Measurements from ENCODE around the gene MAGEF1. TPM values are rescaled to one million over a fixed set of nuclear protein-coding genes. Genes with fewer than 3 reads are reported as not detected.

The MAGEF1 gene
- total and polyA plus RNA-seq, 10 of the 15 experiments (the other 5 are each of a cell fraction or from before 2014, with no cell fraction given), result 2.3 to 62.2 (median 27.1) TPM

DNA sequence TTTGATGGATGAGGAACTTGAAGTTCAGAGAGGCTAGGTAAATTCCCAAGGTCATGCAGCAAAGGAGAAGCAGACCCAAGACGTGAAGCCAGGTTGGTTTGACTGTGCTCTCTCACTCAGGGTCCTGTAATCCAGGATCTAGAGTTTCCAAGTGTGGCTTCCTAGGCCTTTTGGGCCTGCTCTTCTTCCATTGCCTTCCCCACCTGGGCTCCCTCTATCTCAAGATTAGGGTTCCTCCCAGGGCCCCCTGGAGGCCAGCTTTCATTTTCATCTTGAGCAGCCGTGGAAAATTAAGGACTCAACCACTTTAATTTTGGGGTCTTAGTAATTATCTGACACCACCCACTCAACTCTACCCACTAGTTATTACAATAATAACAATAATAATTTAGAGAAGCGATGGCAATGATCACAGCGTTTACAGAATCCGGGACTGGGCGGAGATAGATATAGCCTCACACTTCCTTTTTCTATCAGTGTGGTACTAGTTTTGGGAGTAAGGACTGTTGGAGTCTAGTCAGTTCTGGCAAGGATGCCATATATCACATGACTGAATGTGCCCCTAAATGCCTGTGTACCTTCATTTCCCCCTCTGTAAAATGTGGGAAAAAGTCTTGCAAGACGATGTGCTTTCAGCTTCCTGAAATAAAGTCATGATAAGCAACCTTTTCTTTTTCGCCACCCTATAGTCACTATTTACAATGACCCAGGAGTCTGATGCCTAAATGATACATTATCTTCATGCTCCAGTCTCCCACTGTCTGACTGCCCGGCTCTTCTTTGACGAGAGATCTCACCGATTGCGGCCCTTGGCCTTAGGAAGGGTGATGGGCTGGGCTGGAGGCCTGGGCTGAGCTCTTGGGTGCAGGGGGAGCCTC, 30.2 kb upstream of the MAGEF1 start:
- H3K79me2 ChIP-seq (ENCODE audit: control insufficient read depth, insufficient read depth, low read length), result no peaks in the 10 kb centered on the region
- H3K4me3 ChIP-seq, result no peak overlapping the region
- intact Hi-C loops (cut with micrococcal nuclease; ENCODE audit: unreplicated experiment), result no loop called here
- no peaks in the 10 kb centered on the region for H3K9me3 ChIP-seq (replicated peaks; ENCODE audit: control insufficient read depth, insufficient read depth, low read length)
- no peak for ATAC-seq
- no peak for DNase-seq (ENCODE audit: low read depth, low spot score)
- no peaks in the 10 kb centered on the region for H3K36me3 ChIP-seq (ENCODE audit: control insufficient read depth in 2 of 2, insufficient read depth in 2 of 2, low read length in 1 of 2)
- no peaks in the 10 kb centered on the region for H4K20me1 ChIP-seq (ENCODE audit: control insufficient read depth, insufficient read depth)
- no peak overlapping the region for H2AFZ ChIP-seq (ENCODE audit: control insufficient read depth, low read depth, low read length)
- CTCF ChIA-PET, result interaction anchor here (0.6 to 2.3 kb wide), 7 partner anchors 12 to 181 kb away, joined by 3 to 8 read pairs (median 3); partner anchors contain the start of gene EPHB3
- RAD21 ChIA-PET (ENCODE audit: unreplicated experiment), result no interaction called here
- no peaks in the 10 kb centered on the region for H3K4me1 ChIP-seq (ENCODE audit: control insufficient read depth, insufficient read depth, low read length)
- H3K27me3 ChIP-seq (replicated peaks in 1 of 2; ENCODE audit: control insufficient read depth in 2 of 2, insufficient read depth in 2 of 2, low read length in 1 of 2), result peaks cover 0 to 3% of the 10 kb centered on the region in 2 experiments; a peak in 1 of 4 replicates
- no TSS peak for BruUV-seq (replicated peaks)
- WGBS (ENCODE audit: insufficient coverage, insufficient replicate concordance, low lambda C conversion rate, missing lambda C conversion rate), result 61% methylated on average over 12 of the region's 12 CpGs
- H3K27ac ChIP-seq (ENCODE audit: control insufficient read depth, insufficient read depth), result no peak overlapping the region
- SMC1A ChIA-PET (ENCODE audit: uncharacterized antibody, unreplicated experiment), result interaction anchor here (0.6 to 2.2 kb wide), 2 partner anchors 10 to 36 kb away, joined by 3 to 8 read pairs; no protein-coding TSS in a partner anchor
- no peak overlapping the region for H3K4me2 ChIP-seq (ENCODE audit: control insufficient read depth, insufficient read depth)
- H3K9ac ChIP-seq (ENCODE audit: control insufficient read depth, insufficient read depth, low read length), result no peak overlapping the region
- FAIRE-seq, result no peak
- POLR2A ChIA-PET, result no interaction called here
- in situ Hi-C loops (cut with MboI), result no loop called here
- TF ChIP-seq SMAD1 (IDR thresholded peaks at IDR 0.05; ENCODE audit: low read depth, partially characterized antibody) (no peak), NFYB (IDR thresholded peaks at IDR 0.05; ENCODE audit: insufficient read depth, low read depth, low read length) (no peak), ESRRA (IDR thresholded peaks at IDR 0.05; ENCODE audit: low read length) (no peak), RB1 (IDR thresholded peaks at IDR 0.05; ENCODE audit: borderline replicate concordance) (no peak), TBL1XR1 (IDR thresholded peaks at IDR 0.05; ENCODE audit: low read depth, low read length) (no peak), WRNIP1 (IDR thresholded peaks at IDR 0.05; ENCODE audit: borderline replicate concordance, low read depth, low read length) (no peak), IKZF2 (IDR thresholded peaks at IDR 0.05) (no peak), FOXK2 (IDR thresholded peaks at IDR 0.05) (no peak), CREB1 (IDR thresholded peaks at IDR 0.05; ENCODE audit: low read depth) (no peak), RAD51 (IDR thresholded peaks at IDR 0.05) (no peak), HDAC6 (IDR thresholded peaks at IDR 0.05; ENCODE audit: unreplicated experiment) (no peak), FOS (IDR thresholded peaks at IDR 0.05; ENCODE audit: borderline replicate concordance, extremely low read depth, insufficient read length) (no peak)
- TF ChIP-seq, protein P1, sequence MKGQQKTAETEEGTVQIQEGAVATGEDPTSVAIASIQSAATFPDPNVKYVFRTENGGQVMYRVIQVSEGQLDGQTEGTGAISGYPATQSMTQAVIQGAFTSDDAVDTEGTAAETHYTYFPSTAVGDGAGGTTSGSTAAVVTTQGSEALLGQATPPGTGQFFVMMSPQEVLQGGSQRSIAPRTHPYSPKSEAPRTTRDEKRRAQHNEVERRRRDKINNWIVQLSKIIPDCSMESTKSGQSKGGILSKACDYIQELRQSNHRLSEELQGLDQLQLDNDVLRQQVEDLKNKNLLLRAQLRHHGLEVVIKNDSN (IDR thresholded peaks at IDR 0.05; ENCODE audit: borderline replicate concordance, extremely low read length, insufficient read depth, low read depth, low read length), result no peak
- TF ChIP-seq, protein P2, sequence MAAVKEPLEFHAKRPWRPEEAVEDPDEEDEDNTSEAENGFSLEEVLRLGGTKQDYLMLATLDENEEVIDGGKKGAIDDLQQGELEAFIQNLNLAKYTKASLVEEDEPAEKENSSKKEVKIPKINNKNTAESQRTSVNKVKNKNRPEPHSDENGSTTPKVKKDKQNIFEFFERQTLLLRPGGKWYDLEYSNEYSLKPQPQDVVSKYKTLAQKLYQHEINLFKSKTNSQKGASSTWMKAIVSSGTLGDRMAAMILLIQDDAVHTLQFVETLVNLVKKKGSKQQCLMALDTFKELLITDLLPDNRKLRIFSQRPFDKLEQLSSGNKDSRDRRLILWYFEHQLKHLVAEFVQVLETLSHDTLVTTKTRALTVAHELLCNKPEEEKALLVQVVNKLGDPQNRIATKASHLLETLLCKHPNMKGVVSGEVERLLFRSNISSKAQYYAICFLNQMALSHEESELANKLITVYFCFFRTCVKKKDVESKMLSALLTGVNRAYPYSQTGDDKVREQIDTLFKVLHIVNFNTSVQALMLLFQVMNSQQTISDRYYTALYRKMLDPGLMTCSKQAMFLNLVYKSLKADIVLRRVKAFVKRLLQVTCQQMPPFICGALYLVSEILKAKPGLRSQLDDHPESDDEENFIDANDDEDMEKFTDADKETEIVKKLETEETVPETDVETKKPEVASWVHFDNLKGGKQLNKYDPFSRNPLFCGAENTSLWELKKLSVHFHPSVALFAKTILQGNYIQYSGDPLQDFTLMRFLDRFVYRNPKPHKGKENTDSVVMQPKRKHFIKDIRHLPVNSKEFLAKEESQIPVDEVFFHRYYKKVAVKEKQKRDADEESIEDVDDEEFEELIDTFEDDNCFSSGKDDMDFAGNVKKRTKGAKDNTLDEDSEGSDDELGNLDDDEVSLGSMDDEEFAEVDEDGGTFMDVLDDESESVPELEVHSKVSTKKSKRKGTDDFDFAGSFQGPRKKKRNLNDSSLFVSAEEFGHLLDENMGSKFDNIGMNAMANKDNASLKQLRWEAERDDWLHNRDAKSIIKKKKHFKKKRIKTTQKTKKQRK (IDR thresholded peaks at IDR 0.05; ENCODE audit: low read depth, low read length), result no peak
- TF ChIP-seq, protein P3, sequence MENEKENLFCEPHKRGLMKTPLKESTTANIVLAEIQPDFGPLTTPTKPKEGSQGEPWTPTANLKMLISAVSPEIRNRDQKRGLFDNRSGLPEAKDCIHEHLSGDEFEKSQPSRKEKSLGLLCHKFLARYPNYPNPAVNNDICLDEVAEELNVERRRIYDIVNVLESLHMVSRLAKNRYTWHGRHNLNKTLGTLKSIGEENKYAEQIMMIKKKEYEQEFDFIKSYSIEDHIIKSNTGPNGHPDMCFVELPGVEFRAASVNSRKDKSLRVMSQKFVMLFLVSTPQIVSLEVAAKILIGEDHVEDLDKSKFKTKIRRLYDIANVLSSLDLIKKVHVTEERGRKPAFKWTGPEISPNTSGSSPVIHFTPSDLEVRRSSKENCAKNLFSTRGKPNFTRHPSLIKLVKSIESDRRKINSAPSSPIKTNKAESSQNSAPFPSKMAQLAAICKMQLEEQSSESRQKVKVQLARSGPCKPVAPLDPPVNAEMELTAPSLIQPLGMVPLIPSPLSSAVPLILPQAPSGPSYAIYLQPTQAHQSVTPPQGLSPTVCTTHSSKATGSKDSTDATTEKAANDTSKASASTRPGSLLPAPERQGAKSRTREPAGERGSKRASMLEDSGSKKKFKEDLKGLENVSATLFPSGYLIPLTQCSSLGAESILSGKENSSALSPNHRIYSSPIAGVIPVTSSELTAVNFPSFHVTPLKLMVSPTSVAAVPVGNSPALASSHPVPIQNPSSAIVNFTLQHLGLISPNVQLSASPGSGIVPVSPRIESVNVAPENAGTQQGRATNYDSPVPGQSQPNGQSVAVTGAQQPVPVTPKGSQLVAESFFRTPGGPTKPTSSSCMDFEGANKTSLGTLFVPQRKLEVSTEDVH (IDR thresholded peaks at IDR 0.05; ENCODE audit: low read depth, partially characterized antibody), result no peak

Measured in GM12878 (cell line).